SK-N-SH (cell line): Measurements from ENCODE around the gene CACNA2D1.

Experiments
- CHD2 ChIP-seq: fragments of 150-350 bp; IDR thresholded peaks from 2 replicates; pipeline ENCODE4 v1.6.1; 2018; ENCODE audit warnings: low read length; ENCODE audit not compliant: partially characterized antibody
- CTCF ChIP-seq: fragments of 200-600 bp; sonication (generic); IDR thresholded peaks from 2 replicates; pipeline ENCODE4 v1.6.1; 2017; ENCODE audit warnings: antibody characterized with exemption, mild to moderate bottlenecking, moderate library complexity
- EP300 ChIP-seq, 2 experiments: IDR thresholded peaks; 2 replicates each; pipeline versions ENCODE4 v1.4.0 to v1.6.1; 2012; ENCODE audit warnings: borderline replicate concordance in 1 of 2, low read depth in 1 of 2, low read length in 1 of 2
- EZH2phosphoT487 ChIP-seq: fragments of 200-600 bp; sonication (generic); IDR thresholded peaks from 2 replicates; pipeline ENCODE4 v1.6.1; 2017; ENCODE audit warnings: low read depth, mixed run types, mild to moderate bottlenecking, antibody characterized with exemption, moderate library complexity, borderline replicate concordance
- FOXM1 ChIP-seq: IDR thresholded peaks from 2 replicates; pipeline ENCODE4 v1.4.0; 2012; ENCODE audit warnings: low read depth, mild to moderate bottlenecking
- GABPA ChIP-seq: IDR thresholded peaks from 2 replicates; pipeline ENCODE4 v1.4.0; 2012; ENCODE audit warnings: low read depth, mild to moderate bottlenecking
- JUND ChIP-seq: IDR thresholded peaks from 2 replicates; pipeline ENCODE4 v1.4.0; 2012
- POLR2AphosphoS5 ChIP-seq: IDR thresholded peaks from 2 replicates; pipeline ENCODE4 v1.6.1; 2012; ENCODE audit warnings: low read depth, low read length
- RXRA ChIP-seq: IDR thresholded peaks from 2 replicates; pipeline ENCODE4 v1.4.0; 2012; ENCODE audit warnings: low read depth, mild to moderate bottlenecking, borderline replicate concordance
- TAF1 ChIP-seq: IDR thresholded peaks from 2 replicates; pipeline ENCODE4 v1.6.1; 2012; ENCODE audit warnings: low read depth, mild to moderate bottlenecking, low read length, moderate library complexity, borderline replicate concordance
- YY1 ChIP-seq: IDR thresholded peaks from 2 replicates; pipeline ENCODE4 v1.4.0; 2012; ENCODE audit warnings: low read depth, mild to moderate bottlenecking
- TF ChIP-seq, protein P1 (sequence below): IDR thresholded peaks from 2 replicates; pipeline ENCODE4; 2012

DNA sequence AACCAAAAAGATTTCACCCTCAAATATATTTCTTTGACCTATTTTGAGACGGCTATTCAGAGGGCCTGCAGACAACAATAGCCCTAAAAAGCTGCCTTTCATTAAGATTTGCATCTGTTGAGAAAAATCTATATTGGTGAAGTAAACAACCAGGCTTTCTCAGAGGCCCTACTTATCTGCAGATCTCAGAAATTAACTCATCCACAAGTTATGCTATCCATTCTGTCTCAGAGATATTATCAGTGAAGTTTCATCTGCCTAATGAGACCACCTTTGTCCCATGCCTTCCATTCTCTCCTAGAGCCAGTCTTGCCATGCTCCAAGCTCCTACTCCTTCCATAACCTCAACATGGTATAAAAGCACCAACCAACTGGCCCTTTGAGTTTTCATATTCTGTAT is 130.3 kb downstream of the CACNA2D1 start:
- no peak for TF ChIP-seq RXRA
- TF ChIP-seq CTCF = no peak
- TF ChIP-seq, protein P1, sequence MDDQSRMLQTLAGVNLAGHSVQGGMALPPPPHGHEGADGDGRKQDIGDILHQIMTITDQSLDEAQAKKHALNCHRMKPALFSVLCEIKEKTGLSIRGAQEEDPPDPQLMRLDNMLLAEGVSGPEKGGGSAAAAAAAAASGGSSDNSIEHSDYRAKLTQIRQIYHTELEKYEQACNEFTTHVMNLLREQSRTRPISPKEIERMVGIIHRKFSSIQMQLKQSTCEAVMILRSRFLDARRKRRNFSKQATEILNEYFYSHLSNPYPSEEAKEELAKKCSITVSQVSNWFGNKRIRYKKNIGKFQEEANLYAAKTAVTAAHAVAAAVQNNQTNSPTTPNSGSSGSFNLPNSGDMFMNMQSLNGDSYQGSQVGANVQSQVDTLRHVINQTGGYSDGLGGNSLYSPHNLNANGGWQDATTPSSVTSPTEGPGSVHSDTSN = peak; percentile 25; the same call in 1 of the 2 replicates
- no peak for TF ChIP-seq TAF1
- peak; percentile 39; the same call in 1 of the 2 replicates for TF ChIP-seq JUND
- TF ChIP-seq POLR2AphosphoS5 = no peak
- TF ChIP-seq CHD2 = no peak
- no peak for TF ChIP-seq YY1
- no peak for TF ChIP-seq EZH2phosphoT487
- TF ChIP-seq FOXM1 = no peak
- TF ChIP-seq EP300 (IDR thresholded peaks at IDR 0.05; ENCODE audit: borderline replicate concordance in 1 of 2, low read depth in 1 of 2, low read length in 1 of 2) = peak in 1 of 2 experiments; percentile 71; a peak in 1 of 4 replicates
- TF ChIP-seq GABPA = no peak
